HEK293T (cell line): ENCODE results near the gene AHDC1.

Experiments
- ARNT ChIP-seq: fragments of 450-650 bp; IDR thresholded peaks from 2 replicates; pipeline ENCODE4 v1.6.1; 2017; ENCODE audit warnings: mild to moderate bottlenecking
- BHLHE40 ChIP-seq: fragments of 450-650 bp; IDR thresholded peaks from 2 replicates; pipeline ENCODE4 v1.6.1; 2016; ENCODE audit warnings: mild to moderate bottlenecking, moderate library complexity, borderline replicate concordance
- ELF4 ChIP-seq: fragments of 450-650 bp; IDR thresholded peaks from 2 replicates; pipeline ENCODE4 v1.6.1; 2017; ENCODE audit warnings: antibody characterized with exemption
- FOXK2 ChIP-seq: fragments of 450-650 bp; IDR thresholded peaks from 2 replicates; pipeline ENCODE4 v1.6.1; 2016; ENCODE audit warnings: mild to moderate bottlenecking
- FOXM1 ChIP-seq: fragments of 450-650 bp; IDR thresholded peaks from 2 replicates; pipeline ENCODE4 v1.6.1; 2017; ENCODE audit warnings: mild to moderate bottlenecking, borderline replicate concordance
- L3MBTL2 ChIP-seq: fragments of 450-650 bp; conservative IDR thresholded peaks from 2 replicates; pipeline ENCODE4 v1.6.1; 2016; ENCODE audit warnings: mild to moderate bottlenecking
- LEF1 ChIP-seq: fragments of 450-650 bp; IDR thresholded peaks from 2 replicates; pipeline ENCODE4 v1.6.1; 2017; ENCODE audit warnings: mild to moderate bottlenecking, borderline replicate concordance
- NFRKB ChIP-seq: fragments of 450-650 bp; IDR thresholded peaks from 2 replicates; pipeline ENCODE4 v1.6.1; 2016; ENCODE audit warnings: mild to moderate bottlenecking, moderate library complexity
- PKNOX1 ChIP-seq: fragments of 450-650 bp; IDR thresholded peaks from 2 replicates; pipeline ENCODE4 v1.6.1; 2016
- SP1 ChIP-seq: fragments of 450-650 bp; IDR thresholded peaks from 2 replicates; pipeline ENCODE4 v1.6.1; 2017
- SUZ12 ChIP-seq: fragments of 450-650 bp; IDR thresholded peaks from 2 replicates; pipeline ENCODE4 v1.6.1; 2016; ENCODE audit warnings: mild to moderate bottlenecking
- TARDBP ChIP-seq: fragments of 450-650 bp; IDR thresholded peaks from 2 replicates; pipeline ENCODE4 v1.6.1; 2016

GRCh38 chr1:27566462-27567145, 37.3 kb downstream of the AHDC1 start:
- TF ChIP-seq SP1 (no peak), PKNOX1 (no peak), FOXK2 (no peak), NFRKB (no peak), SUZ12 (no peak), BHLHE40 (no peak), TARDBP (no peak), LEF1 (no peak), ARNT (no peak), L3MBTL2 (no peak), FOXM1 (no peak), ELF4 (no peak)
